ENCODE data around the gene FOXO6.

FOXO6 gene

GRCh38 chr1:41345434-41346075, 15.7 kb upstream of the FOXO6 start:
- Histone ChIP-seq H3K27me3 (replicated peaks) (peaks cover 3% of the 10 kb centered on the region), H3K4me3 (ENCODE audit: low read depth, low read length) (no peak overlapping the region), H3K27ac (no peak overlapping the region), H3K36me3 (replicated peaks) (no peaks in the 10 kb centered on the region)
- DNase-seq, result no peak
- no peak for TF ChIP-seq CTCF (IDR thresholded peaks at IDR 0.05; ENCODE audit: low read depth, low read length, missing control alignments)
- in situ Hi-C loops (cut with HindIII; ENCODE audit: low pct_ligation_motif_present, low sequenced_read_pairs), result no loop called here

GRCh38 chr1:41347276-41347675, 14.0 kb upstream of the FOXO6 start:
- in situ Hi-C loops (cut with HindIII; ENCODE audit: low pct_ligation_motif_present, low sequenced_read_pairs), result no loop called here
- DNase-seq, result no peak
- Histone ChIP-seq H3K36me3 (replicated peaks) (no peaks in the 10 kb centered on the region), H3K4me3 (ENCODE audit: low read depth, low read length) (no peak overlapping the region), H3K27me3 (replicated peaks) (peaks cover 3% of the 10 kb centered on the region), H3K27ac (no peak overlapping the region)
- TF ChIP-seq CTCF (IDR thresholded peaks at IDR 0.05; ENCODE audit: low read depth, low read length, missing control alignments), result no peak

GRCh38 chr1:41348394-41348793, 12.8 kb upstream of the FOXO6 start:
- no peaks in the 10 kb centered on the region for H3K36me3 ChIP-seq (replicated peaks)
- TF ChIP-seq CTCF (IDR thresholded peaks at IDR 0.05; ENCODE audit: low read depth, low read length, missing control alignments), result no peak
- H3K27me3 ChIP-seq (replicated peaks), result peaks cover 3% of the 10 kb centered on the region
- no peak for DNase-seq
- in situ Hi-C loops (cut with HindIII; ENCODE audit: low pct_ligation_motif_present, low sequenced_read_pairs), result no loop called here
- H3K4me3 ChIP-seq (ENCODE audit: low read depth, low read length), result no peak overlapping the region
- H3K27ac ChIP-seq, result no peak overlapping the region

- no peaks in the 10 kb centered on the region for H3K36me3 ChIP-seq (replicated peaks)
- DNase-seq, result no peak
- H3K4me3 ChIP-seq (ENCODE audit: low read depth, low read length), result no peak overlapping the region
- no peak for TF ChIP-seq CTCF (IDR thresholded peaks at IDR 0.05; ENCODE audit: low read depth, low read length, missing control alignments)
- in situ Hi-C loops (cut with HindIII; ENCODE audit: low pct_ligation_motif_present, low sequenced_read_pairs), result no loop called here
- peaks cover 3% of the 10 kb centered on the region for H3K27me3 ChIP-seq (replicated peaks)
- no peak overlapping the region for H3K27ac ChIP-seq
These were observed 11.7 kb upstream of the FOXO6 start for GRCh38 chr1:41349361-41350054.

- TF ChIP-seq CTCF (IDR thresholded peaks at IDR 0.05; ENCODE audit: low read depth, low read length, missing control alignments), result no peak
- in situ Hi-C loops (cut with HindIII; ENCODE audit: low pct_ligation_motif_present, low sequenced_read_pairs), result no loop called here
- peaks cover 3% of the 10 kb centered on the region for H3K27me3 ChIP-seq (replicated peaks)
- no peak overlapping the region for H3K27ac ChIP-seq
- no peak for DNase-seq
- H3K4me3 ChIP-seq (ENCODE audit: low read depth, low read length), result no peak overlapping the region
- H3K36me3 ChIP-seq (replicated peaks), result no peaks in the 10 kb centered on the region
These were observed 11.2 kb upstream of the FOXO6 start for GRCh38 chr1:41350055-41350378.
